Measurements from ENCODE around the gene SLC48A1.

The SLC48A1 gene

DNA sequence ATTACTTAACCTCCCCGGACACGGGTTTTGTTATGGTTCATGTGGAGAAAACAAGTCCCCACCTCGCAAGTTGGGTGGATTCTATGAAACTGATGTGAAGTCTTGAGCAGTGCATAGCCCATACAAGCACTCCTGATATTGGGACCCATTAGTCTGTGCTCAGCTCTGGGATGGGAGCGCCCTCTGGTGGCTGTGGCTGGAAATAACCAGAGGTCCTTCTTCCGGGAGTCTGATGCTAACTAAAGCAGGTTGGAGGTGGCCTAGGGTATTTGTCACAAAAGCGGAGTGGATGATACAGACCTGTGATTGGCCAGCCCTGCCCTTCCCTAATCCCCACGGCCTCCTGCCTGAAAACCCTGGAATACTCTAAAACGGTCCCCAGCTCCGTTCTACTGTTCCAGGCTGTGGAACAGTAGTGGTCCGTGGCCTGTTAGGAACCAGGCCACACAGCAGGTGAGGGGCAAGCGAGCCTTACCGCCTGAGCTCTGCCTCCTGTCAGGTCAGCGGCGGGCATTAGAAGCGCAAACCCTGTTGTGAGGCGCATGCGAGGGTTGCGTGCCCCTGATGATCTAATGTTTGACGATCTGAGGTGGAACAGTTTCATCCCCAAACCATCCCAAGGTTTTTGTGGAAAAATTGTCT is 6.4 kb downstream of the SLC48A1 start:
- DNase-seq: peak; percentile 86
- peaks cover 16% of the 10 kb centered on the region for H3K36me3 ChIP-seq
- peak; percentile 99 for TF ChIP-seq CTCF (IDR thresholded peaks at IDR 0.05; ENCODE audit: low read depth, low read length)
- H3K27me3 ChIP-seq: no peaks in the 10 kb centered on the region
- no peaks in the 10 kb centered on the region for H3K9me3 ChIP-seq
- H3K4me1 ChIP-seq: peaks cover 43% of the 10 kb centered on the region
- no peak overlapping the region for H3K4me3 ChIP-seq (ENCODE audit: low read depth, low read length)

DNA sequence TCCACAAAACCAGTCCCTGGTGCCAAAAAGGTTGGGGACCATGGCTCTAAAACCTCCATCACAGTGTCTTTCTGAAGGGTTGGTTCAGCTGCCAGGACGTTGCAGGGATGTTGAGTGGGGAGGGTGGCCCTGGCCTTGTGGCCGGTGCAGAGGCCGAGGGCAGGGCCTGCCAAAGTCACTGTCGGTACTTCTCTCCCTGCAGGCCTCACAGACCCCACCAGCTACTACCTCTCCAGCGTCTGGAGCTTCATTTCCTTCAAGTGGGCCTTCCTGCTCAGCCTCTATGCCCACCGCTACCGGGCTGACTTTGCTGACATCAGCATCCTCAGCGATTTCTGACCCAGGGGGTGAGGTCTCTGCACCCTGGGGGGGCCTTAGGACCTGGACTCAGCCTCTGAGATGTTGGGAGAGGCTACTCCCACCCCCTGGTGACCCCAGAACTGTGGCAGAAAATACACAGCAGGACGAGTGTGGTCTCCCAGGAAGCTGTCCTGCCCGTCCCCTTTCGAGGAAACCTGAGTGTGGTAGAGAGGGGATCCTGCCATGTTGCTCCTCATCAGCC is 7.0 kb downstream of the SLC48A1 start:
- H3K4me3 ChIP-seq (ENCODE audit: low read depth, low read length): no peak overlapping the region
- H3K4me1 ChIP-seq: peaks cover 40% of the 10 kb centered on the region
- no peaks in the 10 kb centered on the region for H3K9me3 ChIP-seq
- no peaks in the 10 kb centered on the region for H3K27me3 ChIP-seq
- DNase-seq: no peak
- H3K36me3 ChIP-seq: peaks cover 22% of the 10 kb centered on the region
- TF ChIP-seq CTCF (IDR thresholded peaks at IDR 0.05; ENCODE audit: low read depth, low read length): no peak

DNA sequence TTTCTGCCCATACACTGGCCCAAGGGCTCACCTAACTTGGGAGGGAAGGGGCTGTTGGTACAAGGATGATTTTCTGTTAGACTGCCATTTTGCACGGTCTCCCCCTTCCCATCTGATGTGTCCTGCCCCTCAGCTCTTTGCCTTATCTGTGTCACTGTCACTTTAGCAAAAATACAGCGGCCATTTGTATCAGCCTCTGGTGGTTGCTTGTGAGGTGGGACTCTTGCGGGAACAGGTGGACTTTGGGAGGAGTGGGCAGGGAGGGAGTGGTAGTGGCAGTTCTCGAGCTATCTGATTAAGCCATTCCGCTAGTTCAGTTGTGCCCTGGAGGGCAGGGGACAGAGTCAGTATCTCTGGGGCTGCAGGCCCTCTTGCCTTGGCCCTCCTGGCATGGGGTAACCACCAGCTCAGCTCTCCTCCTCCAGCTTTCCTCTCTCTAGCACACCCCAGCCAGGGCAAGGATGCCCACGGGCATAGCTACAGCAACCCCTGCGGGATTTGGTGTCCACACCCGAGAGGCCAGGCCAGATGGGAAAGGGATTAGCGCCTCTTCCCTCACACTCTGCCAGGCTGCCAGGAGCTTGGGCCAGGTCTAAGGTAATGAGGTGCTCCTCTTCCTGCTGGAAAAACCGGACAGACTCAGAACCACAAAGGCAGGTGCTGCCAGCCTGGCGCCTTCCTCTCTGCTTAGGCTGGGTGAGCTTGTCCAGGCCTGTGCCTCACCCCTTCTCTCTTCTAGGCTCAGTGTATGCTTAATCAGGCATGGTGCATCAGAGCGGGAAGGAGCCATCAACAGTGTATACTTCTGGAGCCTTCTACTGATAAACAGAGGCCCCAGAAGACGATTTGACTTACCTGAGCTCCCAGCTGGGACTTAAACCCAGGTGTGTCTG is 8.7 kb downstream of the SLC48A1 start:
- Histone ChIP-seq H3K4me1 (peaks cover 23% of the 10 kb centered on the region), H3K36me3 (peaks cover 36% of the 10 kb centered on the region), H3K4me3 (ENCODE audit: low read depth, low read length) (no peak overlapping the region), H3K27me3 (no peaks in the 10 kb centered on the region), H3K9me3 (no peaks in the 10 kb centered on the region)
- no peak for TF ChIP-seq CTCF (IDR thresholded peaks at IDR 0.05; ENCODE audit: low read depth, low read length)
- DNase-seq: no peak

- Histone ChIP-seq H3K4me1 (peaks cover 17% of the 10 kb centered on the region), H3K4me3 (ENCODE audit: low read depth, low read length) (no peak overlapping the region), H3K27me3 (no peaks in the 10 kb centered on the region), H3K36me3 (peaks cover 39% of the 10 kb centered on the region), H3K9me3 (no peaks in the 10 kb centered on the region)
- no peak for DNase-seq
- no peak for TF ChIP-seq CTCF (IDR thresholded peaks at IDR 0.05; ENCODE audit: low read depth, low read length)
Measured at GRCh38 chr12:47782372-47782770, 9.3 kb downstream of the SLC48A1 start.

GRCh38 chr12:47783024-47783755 is 10.2 kb downstream of the SLC48A1 start:
- peaks cover 9% of the 10 kb centered on the region for H3K4me1 ChIP-seq
- DNase-seq: no peak
- H3K27me3 ChIP-seq: no peaks in the 10 kb centered on the region
- peaks cover 45% of the 10 kb centered on the region for H3K36me3 ChIP-seq
- no peaks in the 10 kb centered on the region for H3K9me3 ChIP-seq
- H3K4me3 ChIP-seq (ENCODE audit: low read depth, low read length): no peak overlapping the region
- TF ChIP-seq CTCF (IDR thresholded peaks at IDR 0.05; ENCODE audit: low read depth, low read length): no peak
